ENCODE measurements around the gene URM1.
"Not testable (repeated sequence)": the region's sequence is repeated elsewhere in the genome, so short reads cannot be mapped to it uniquely, and the experiment has no call there.

Gene URM1

GRCh38 chr9:128370752-128371629 lies at the start of gene URM1:
TSS of gene URM1 (plus strand) at chr9:128371374. CDS start at chr9:128371381, 7 bp downstream.
- DNase-seq, result peak; percentile 98

DNA sequence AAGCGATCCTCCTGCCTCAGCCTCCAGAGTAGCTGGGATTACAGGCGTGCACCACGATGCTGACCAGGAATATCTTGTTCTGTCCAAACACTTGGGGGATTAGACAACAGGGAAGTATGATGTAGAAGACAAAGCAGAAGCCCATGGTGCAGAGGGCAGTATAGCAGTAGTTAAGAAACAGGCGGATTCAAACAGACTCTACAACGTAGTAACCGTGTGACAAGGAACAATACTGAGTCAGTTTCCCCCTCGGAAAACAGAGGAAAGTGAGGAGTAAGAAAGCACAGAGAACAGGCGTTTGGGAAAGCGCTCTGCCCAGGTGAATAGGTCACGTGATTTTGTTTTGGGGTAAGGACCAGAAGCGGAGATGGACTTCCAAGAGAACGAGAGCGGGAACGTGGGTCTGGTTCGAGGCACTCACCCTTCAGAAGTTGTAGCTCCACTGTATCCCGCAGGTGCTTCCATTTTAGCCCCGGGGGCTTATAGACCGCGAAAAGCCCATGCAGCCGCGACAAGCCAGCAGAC lies 49.2 kb upstream of the URM1 start:
- no peak for DNase-seq

DNA sequence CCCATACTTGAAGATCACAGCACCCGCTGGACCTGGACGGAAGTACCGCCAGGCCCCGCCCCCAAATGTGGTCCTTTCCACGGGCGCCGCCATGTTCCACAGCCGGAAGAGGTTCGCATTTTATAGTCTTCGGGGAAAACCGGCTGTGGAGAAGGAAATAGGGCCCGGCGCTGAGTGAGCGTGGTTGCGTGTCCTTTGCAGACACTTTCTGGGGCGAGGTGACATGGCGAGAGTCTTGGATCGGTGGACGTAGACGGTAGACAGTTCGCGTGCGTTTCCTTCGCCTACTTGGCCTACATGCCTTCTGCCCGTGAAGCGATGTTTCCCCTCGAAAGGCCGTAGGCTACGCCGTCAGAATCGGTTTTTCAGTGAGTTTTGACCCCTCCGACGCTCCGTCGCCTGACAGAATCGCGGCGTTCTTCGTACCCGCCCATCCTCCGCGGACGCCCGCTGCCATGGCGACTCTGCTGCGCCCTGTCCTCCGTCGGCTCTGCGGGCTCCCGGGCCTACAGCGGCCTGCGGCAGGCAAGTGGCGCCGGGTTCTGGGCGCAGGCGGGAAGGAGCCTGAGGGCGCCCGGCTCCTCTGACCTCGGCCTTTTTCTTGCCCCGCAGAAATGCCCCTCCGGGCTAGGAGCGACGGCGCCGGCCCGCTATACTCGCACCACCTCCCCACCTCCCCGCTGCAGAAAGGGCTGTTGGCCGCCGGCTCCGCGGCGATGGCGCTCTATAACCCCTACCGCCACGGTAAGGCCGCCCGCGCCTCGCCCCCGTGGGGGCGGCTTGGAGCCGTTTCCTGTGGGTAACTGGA lies 48.6 kb upstream of the URM1 start, which contains the start of the genes COQ4 and TRUB2:
Gene COQ4 (plus strand): TSS at position 436 of the 808 bp plus-strand sequence. CDS start 20 bp downstream, at position 456.
Gene TRUB2 (minus strand): TSS at position 44 of the 808 bp plus-strand sequence. CDS start 39 bp downstream, at position 5.
- peak; percentile 98 for DNase-seq

DNA sequence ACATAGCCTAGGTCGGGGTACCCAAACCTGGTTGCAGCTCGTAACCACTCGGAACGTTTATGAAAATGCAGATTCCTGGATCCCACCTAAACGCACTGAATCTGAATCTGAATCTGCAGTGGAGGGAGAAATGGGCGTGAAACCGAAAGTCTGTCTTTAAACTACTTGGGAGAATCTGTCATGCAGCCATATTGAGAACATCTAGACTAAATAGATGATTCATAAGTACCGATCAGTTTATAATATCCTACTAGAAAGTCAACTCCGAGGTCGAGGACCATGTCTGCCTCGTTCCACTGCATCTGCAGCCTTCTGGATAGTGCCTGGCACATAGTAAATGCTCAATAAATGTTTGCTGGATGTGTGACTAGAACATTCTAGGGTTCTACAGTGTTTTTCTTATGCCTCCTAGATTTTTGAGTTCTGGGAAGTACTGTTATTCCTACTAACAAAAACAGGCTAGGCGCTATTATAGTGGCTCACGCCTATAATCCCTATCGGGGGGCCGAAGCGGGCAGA lies 47.9 kb upstream of the URM1 start:
- no peak for DNase-seq

DNA sequence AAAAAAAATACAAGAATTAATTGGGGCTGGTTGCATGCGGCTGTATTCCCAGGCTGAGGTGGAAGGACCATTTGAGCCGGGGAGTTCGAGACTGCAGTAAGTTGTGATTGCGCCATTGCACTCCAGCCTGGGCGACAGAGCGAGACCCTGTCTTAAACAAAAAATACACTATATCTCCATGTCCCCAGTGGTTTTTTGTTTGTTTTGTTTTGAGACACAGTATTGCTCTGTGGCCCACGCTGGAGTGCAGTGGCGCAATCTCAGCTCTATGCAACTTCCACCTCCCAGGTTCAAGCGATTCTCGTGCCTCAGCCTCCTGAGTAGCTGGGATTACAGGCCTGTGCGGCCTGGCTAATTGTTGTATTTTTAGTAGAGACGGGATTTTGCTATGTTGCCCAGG lies 47.4 kb upstream of the URM1 start:
- no peak for DNase-seq

- DNase-seq, result no peak
These were observed 46.8 kb upstream of the URM1 start for GRCh38 chr9:128324401-128324800.

GRCh38 chr9:128325629-128326028 lies 45.5 kb upstream of the URM1 start:
- DNase-seq, result no peak

GRCh38 chr9:128333451-128333869 lies 37.7 kb upstream of the URM1 start:
- no peak for DNase-seq

GRCh38 chr9:128335161-128335560 lies 36.0 kb upstream of the URM1 start:
- DNase-seq, result no peak

DNA sequence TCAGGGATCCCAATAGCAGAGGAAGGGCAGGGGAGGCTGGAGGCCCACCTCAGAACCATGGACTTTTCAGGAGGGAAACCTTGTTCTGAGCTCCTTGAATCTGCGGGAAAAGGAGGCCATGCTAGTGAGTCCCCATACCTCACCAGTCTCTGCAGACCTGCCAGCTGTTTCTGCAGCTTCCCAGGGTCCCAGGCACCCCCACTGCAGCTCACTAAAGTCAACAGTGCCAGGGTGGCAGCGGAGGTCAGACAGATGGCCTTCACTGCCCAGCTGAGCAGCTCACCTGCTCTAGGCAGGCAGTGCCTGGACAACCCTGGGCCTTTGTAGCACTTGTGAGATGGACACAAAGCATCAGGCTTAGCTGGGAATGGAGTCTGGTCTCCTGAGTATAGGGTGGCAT lies 35.3 kb upstream of the URM1 start:
- no peak for DNase-seq

DNA sequence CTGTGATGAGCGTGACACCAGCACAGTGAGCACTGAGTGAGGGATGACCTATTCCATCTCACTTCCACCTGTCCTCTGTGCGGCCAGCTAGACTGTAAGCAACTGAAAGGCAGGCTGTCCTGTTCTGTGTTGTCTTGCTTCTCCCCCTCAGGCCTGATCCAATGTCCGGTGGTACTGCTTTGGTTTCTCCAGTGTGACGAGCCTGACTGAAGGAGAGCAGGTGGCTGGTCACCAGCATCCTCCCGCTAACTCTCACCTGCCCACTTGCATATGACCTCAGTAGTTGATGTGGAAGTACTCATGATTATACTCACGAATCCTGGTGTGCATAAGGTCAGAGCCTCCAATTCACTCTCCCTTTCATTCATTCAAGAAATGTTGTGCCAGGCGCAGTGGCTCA lies 33.2 kb upstream of the URM1 start:
- DNase-seq, result no peak

GRCh38 chr9:128338852-128339614 lies 32.1 kb upstream of the URM1 start:
- not testable (repeated sequence) for DNase-seq

DNA sequence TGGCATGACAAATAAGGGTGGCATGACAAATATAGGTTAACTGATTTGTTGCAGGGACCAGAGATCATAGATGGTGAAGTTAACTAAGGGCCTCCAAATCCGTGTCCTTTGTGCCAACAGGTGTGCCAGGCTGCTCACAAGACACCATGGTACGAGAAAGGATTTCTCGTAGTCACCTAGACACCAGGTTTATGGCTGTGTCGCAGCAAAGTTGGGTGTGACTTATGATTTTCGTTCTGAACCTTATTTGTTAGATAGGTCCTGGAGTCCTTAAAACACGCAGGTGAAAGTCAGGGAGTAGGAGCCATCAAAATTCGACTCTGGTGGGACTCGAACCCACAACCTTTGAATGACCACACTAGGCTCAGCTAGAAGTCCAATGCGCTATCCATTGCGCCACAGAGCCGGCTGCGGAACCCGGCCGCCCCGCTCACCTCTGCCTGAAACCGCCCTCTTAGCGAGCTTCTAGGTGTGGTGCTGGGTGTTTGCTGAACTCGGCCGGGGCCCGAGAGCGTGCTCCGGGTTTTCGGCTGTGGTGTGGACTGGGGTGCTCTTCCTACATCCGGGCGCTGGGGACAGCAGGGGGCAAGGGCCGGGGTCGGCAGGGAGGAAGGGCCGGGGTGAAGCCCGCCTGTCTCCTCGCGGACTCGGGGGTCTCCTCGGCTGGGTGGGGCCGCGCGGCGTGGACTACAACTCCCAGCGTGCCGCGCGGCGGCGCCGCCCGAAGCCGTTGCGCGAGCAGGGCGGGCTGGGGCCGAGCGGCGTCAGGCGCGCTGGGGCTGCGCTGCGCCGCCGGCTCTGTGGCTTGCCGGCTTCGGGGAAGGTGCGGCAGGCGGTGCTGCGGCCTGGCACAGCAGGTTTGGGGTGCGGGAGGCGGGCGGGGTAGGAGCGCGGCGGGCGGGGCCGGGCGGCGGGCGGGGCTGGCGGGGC lies 31.1 kb upstream of the URM1 start, which contains the start of gene SLC27A4:
Gene SLC27A4 (plus strand): TSS at position 767 of the 930 bp plus-strand sequence. CDS start 2,606 bp downstream, outside the sequence.
- DNase-seq, result peak; percentile 88

- peak; percentile 44 for DNase-seq
These were observed 30.3 kb upstream of the URM1 start for GRCh38 chr9:128340691-128341434.

GRCh38 chr9:128341435-128341849 lies 29.7 kb upstream of the URM1 start:
- peak; percentile 66 for DNase-seq

DNA sequence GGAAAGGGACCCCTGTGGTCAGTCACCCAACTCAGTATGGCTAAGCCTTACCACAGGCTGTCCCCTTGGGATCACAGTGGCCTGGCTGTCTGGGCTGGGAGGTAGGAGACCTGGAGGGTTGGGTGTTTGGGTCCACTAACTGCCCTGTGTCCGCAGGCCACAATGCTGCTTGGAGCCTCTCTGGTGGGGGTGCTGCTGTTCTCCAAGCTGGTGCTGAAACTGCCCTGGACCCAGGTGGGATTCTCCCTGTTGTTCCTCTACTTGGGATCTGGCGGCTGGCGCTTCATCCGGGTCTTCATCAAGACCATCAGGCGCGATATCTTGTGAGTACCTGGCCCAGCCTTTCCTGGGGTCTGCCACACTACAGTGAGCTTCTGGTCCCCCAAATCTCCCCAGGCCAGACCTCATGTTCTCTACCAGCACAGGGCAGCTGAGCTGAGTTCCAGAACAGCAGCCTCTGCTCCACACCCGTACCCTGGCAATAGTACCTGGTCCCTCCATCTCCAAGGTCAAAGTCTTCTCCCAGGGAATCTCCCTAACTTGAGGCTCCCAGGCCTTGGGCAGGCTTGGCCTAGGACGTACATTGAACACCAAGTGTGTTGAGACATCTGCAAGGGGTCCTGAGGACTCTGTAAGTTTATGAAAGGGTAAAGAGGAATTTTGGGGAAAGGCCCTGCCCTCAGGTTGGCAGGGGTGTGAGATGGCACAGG lies 28.0 kb upstream of the URM1 start:
- DNase-seq, result no peak

- no peak for DNase-seq
These were observed 27.3 kb upstream of the URM1 start for GRCh38 chr9:128343855-128344254.

- no peak for DNase-seq
These were observed 26.1 kb upstream of the URM1 start for GRCh38 chr9:128344931-128345605.

DNA sequence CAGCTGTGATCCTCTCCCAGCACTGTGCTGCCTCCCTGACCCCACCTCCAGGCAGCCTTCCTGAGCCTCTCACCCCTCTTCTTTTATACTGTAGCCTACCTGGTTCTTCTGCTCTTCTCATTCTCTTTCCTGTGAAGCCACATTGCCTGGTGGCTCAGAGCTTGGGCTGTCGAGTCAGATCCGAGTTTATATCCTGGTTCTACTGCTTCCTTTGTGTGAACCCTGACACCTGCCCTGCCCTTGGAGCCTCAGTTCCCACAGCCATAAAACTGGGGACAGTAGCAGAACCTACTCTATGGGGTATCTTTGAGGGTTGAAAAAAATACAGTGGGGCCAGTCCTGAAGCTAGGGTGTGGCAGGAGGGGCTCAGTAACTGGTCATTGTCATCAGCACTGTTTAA lies 22.0 kb upstream of the URM1 start:
- no peak for DNase-seq
